Measurements from ENCODE around the gene CDC14B.

CDC14B gene

DNA sequence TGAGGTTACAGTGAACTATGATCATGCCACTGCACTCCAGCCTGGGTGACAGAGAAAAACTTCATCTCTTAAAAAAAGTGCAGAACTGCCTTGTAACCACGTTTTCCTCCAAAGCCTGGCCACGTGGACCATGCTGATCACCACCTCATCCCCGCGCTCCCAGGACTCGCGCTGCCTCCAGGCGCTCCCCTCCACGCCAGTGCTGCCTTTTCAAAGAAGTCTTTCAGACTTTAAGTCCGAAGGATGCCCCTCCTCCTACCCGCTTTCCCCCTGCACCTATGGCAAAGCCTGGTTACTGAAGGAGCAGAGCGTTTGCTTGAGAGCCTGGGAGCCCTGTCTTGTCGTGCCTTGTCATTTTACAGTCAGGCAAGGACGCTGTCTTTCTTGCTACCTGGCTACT, 125.9 kb downstream of the CDC14B start:
- H3K27ac ChIP-seq, result peak overlapping the region in 2 of 21 experiments; percentile 14 to 28

DNA sequence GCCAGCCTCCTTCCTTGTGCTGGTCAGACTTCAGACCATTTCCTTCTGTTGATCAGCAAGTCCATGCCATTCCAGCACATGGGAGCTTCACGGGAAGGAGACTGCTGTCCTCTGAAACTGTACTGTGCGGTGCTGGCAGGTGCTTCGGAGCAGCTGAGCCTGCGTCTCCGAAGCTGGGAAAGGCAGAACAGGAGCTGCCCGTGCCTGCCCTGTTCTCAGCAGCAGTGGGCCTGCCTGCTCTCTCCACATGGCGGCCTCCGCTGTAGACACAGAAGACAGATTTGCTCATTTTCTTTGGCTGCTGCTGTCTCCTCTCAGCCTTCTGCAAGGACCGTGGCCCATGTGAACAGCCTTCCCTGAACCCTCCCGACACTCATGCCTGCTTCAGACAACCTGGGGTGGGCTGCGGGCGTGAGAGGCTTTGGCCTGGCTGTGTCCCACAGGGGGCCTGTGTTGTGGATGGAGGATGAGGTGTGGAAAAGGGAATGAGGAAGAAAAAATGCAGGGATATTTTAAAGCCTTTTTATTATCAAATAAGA, 126.6 kb downstream of the CDC14B start:
- Histone ChIP-seq H3K4me3 (no peak overlapping the region), H3K27ac (peak overlapping the region in 2 of 21 experiments; percentile 39 to 72)

More for the DNA sequence above, 125.9 kb downstream of the CDC14B start:
- H3K4me3 ChIP-seq, result no peak overlapping the region

DNA sequence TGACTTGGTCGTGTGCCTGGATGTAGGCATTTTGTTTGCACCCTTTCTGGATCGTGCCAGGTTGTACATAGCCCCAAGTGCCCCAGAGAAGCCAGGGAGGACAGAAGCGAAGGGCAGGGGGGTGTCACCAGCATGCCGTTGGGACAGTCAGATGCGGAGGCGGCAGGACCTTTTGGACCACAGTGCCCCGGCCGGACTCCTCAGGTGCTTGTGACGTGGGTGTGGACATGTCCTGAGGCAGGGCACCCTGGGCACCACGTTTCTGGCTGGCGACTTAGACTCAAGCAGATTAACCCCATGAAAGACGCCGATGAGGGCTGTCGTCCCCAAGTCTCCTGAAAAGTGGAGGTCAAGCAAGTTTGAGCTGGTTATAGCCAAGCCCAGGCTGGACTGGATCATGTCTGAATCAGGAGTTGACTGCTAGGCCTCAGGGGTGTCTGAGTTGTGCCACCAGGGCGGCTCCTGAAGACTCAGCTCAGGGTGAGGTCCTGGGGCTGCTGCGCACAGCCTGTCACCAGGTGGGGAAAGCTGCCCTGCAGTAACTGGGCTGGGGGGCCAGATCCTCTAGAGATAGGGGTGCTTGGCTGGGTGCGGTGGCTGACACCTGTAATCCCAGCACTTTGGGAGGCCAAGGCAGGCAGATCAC, 127.6 kb downstream of the CDC14B start:
- H3K4me3 ChIP-seq, result no peak overlapping the region
- H3K27ac ChIP-seq, result peak overlapping the region in 3 of 21 experiments; percentile 44 to 72 (median 49)

DNA sequence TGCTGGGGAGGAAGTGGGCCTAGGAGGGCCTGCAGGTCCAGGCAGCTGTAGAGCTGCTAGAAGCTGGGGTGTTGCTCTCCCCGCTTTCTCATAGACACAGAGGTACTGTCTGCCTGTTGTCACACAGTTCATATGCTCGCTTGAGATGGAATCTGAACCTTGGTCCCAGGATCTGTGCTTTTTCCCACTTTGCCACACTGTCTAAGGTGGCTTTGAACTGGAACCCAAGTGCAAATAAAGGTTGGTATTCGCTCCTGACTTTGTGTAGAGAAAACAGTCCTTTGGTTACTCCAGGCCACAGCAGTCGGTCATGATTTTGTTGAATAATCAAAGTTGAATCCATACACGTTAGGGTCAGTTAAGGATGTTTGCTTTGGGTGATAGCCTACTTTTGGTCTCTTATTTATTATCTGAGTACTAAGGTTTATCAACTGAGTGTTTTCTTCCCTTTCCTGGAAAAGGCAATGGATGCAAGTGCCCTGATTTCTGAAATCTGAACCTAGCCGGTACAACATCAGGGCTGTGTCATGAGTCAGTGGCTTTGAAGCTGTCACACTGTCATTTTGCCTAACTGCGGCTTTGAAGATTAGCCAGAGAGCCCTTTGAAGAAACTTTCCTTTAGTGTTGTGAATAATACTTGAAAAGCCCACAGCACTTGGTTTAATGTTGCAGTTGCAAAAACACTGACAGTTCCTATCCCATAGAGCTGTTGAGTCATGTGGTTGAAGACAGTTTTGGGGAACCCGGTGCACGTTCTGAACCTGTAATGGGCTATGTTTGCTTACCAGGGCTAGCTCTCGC, 128.4 kb downstream of the CDC14B start:
- H3K4me3 ChIP-seq, result no peak overlapping the region
- H3K27ac ChIP-seq, result peak overlapping the region in 4 of 21 experiments; percentile 2 to 72 (median 48)

DNA sequence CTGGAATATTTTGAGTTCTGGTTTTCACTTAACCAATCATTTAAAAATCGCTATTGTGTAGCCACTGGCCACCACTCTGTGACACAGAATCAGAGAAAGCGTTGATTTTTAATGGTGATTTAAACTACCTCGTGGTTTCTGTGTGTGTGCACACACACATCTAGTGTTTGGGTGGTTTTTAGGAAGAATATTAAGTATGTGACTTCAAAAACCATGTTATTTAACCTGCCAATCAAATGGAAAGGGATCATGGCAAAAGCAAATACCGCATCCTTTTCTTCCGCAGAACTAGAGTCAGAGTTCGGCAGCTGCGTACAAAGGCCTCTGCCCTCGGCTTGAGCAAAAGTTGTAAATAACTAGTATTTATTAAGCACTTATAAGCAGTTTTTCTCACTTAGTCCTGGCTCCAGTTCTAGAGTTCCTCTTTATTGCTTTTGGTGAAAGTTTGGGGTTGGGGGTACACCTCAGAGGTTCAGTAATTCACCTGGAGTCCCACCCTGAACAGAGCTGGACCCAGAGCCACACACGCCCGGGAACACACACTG, 129.0 kb downstream of the CDC14B start:
- H3K27ac ChIP-seq, result peak overlapping the region in 4 of 21 experiments; percentile 2 to 72 (median 48)
- H3K4me3 ChIP-seq, result no peak overlapping the region

DNA sequence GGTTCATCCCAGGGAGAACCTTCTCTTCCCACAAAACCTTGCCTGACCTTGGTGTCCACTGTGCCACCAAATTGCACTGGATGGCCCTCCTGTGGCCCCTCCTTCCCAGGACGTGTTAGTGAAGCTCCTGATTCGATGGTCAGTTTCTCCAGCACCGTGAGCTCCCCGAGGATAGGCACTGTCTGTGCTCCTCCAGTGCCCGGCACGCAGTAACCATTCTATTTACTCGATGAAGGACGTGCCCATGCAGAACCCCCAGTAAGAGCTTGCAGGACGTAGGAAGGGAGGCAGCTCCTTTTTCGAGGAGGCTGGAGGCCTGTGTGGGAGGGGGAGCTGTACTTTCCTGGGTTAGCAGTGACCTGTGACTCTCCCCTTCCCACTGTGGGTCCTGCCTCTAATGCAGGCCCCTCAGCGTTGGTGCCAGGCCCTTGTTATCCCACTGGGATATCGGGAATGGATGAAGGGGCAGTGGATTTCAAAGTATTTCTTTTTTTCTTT, 130.1 kb downstream of the CDC14B start:
- H3K27ac ChIP-seq, result no peak overlapping the region
- no peak overlapping the region for H3K4me3 ChIP-seq

DNA sequence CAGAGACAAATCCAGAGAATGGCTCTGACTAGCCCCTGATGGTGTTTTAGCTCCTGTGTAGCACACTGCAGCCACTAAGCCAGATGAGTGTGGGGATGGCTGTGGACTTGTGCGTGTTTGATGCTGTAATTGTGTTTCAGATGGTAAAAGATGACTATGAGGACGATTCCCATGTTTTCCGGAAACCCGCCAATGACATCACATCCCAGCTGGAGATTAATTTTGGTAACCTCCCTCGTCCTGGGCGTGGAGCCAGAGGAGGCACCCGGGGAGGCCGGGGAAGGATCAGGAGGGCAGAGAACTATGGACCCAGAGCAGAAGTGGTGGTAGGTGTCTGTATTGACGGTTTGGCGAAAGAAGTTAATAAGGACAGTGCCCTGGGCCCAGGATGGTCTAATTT, 131.7 kb downstream of the CDC14B start:
- H3K27ac ChIP-seq, result peak overlapping the region in 4 of 21 experiments; percentile 7 to 65 (median 38)

DNA sequence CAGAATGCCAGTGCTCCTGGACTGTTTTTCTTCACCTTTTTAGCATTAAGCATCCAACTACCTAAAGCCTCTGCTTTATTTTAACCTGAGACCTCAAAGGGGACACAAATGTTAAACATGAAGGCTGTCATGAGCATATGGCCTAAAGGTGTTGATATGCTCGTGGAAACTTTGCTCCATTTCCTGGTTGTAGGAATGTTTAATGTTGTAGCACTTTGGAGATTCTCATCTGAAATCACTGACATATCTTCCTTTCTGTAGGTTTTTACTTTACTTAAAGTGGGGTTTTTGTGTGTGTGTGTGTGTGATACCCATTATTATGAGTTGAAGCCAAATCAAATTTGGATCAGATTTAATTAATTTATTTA, 132.6 kb downstream of the CDC14B start:
- peak overlapping the region in 13 of 21 experiments; percentile 4 to 74 (median 57) for H3K27ac ChIP-seq

More for the DNA sequence above, 131.7 kb downstream of the CDC14B start:
- H3K4me3 ChIP-seq, result no peak overlapping the region

DNA sequence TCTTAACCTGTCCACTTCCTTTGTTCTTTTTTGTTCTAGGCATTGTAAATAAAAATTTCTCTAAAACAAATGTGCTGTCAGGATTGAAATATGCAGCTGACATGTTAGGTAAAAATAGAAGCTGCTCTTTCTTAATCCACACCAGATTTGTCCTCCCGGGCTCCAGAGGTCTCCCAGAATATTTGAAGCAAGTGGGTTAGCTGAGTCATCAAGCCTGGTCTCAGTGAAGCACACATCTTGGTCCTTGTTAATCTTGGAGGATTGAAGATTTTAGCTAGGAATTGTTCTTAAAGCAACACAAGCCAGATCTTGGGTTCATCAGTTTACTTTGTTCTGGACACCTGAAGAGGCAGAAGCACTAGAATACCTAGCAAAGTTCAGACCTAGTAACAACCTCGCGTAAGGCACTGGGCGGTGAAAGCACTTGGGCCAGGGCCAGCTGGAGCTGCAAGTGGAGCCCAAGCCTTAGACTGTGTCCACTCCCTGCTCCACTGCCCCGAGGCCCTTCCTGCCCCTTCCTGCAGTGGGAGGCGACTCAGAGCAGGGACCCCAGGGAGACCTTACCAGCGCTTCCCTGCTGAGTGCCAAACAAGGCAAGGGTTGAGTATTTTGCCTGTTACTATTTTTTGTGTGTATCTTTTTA, 133.1 kb downstream of the CDC14B start:
- H3K27ac ChIP-seq, result peak overlapping the region in 13 of 21 experiments; percentile 4 to 85 (median 61)
- H3K4me3 ChIP-seq, result no peak overlapping the region

More for the DNA sequence above, 132.6 kb downstream of the CDC14B start:
- no peak overlapping the region for H3K4me3 ChIP-seq

DNA sequence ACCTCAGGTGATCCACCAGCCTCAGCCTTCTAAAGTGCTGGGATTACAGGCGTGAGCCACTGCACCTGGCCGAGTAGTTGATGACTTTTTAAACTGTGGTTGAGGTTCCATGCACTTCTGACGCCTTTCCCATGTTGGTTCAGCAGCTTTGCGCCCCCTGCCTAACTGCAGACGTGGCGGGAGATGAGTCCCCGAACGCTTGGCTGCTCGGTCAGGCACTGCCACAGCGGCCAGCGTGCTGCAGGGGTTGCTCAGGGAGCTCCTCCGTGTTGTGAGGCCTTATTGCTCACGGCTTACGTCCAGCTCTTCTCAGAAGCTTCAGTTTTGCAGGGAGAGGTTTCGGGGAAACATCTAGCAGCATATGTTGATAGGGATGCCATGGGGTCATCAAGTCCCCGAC, 134.4 kb downstream of the CDC14B start:
- H3K4me3 ChIP-seq, result no peak overlapping the region
- peak overlapping the region in 6 of 21 experiments; percentile 11 to 85 (median 63) for H3K27ac ChIP-seq

DNA sequence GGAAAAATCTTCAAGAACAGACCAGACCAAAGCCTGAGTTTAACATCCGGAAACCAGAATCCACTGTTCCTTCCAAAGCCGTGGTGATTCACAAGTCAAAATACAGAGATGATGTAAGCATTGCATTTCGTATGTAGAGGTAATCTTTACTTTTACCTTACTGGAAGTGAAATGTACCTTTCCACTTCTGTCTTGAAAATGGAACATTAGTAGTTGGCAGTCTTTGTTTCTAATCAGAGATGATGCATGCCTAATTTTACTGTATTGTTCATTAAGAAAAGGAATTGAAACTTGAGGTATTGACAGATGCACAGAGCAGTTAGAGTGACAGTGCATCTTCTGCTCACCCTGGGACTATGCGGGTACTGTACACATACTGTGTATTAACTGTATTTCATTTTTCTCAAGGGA, 135.1 kb downstream of the CDC14B start:
- H3K27ac ChIP-seq, result no peak overlapping the region
- H3K4me3 ChIP-seq, result no peak overlapping the region

DNA sequence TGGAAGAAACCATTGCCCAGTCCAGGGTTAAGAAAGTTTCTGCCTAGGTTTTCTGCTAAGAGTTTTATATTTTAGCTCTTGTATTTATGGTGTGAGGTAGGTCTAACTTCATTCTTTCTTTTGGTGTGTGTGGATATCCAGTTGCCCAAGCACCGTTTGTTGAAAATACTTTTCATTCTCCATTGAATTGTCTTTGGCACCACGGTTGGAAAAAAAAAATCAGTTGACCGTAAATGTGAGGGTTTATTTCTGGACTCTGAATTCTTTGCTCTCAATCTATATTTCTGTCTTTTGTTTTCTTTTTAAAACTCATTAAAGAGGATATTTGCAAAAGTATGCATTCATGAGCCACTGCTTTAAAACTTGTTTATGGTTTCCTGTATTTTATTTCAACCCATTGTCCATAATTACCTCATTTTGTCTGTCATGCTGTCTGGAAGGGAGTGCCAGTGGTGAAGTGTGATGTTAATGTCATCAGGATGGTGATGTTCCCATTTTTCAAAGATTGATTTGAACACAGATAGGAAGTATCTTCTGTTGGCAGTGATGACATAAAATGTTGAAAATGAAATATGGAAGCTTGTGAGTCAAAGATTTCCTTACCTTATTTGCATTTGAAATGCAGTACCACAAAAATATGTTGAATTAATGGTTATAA, 135.8 kb downstream of the CDC14B start:
- H3K4me3 ChIP-seq, result no peak overlapping the region
- no peak overlapping the region for H3K27ac ChIP-seq

DNA sequence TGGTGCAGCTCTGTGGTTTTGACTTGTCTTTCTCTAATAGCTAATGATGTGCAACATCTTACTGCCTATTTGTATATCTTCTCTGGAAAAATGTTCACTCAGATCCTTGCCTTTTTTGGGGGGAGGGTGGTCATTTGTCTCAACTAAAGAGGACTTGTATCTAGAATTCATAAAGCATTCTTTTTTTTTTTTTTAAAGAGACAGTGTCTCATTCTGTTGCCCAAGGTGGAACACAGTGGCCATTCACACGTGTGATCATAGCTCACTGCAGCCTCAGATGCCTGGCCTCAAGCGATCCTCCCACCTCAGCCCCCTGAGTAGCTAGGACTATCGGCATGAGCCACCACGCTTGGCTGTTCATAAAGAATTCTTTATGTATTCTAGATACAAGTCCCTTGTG, 136.4 kb downstream of the CDC14B start:
- Histone ChIP-seq H3K27ac (no peak overlapping the region), H3K4me3 (no peak overlapping the region)

DNA sequence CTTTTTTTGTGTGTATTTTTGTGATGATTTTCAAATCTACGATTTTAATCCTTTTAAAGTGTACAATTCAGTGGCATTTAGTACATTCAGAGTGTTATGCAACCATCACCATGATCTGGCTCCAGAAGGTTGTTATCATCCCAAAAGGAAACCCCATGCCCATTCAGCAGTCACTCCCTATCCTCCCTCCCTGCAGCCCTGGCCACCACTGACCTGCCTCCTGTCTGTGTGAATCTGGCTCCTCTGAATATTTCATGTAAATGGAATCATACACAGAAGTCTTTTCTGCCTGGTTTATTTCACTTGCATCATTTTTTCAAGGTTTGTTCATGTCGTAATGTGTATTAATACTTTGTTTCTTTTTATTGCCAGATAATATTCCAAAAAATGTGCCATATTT, 137.2 kb downstream of the CDC14B start:
- no peak overlapping the region for H3K4me3 ChIP-seq
- no peak overlapping the region for H3K27ac ChIP-seq

DNA sequence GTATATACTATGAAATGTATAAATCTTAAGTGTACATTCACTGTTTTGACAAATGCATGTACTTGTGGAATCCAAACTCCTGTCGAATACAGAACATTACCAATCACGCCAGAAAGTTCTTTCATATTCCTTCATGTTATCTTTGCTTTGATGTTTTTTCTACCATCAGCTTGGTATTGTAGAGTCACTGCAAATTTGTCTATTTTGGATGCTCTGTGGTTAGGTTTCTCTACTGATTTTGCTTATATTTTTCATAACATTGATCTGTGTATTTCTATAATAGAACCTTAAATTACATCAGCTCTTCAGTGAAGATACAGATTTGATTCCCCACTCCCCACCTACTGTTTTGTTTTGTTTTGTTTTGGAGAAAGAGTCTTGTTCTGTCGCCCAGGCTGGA, 138.9 kb downstream of the CDC14B start:
- Histone ChIP-seq H3K27ac (no peak overlapping the region), H3K4me3 (no peak overlapping the region)

DNA sequence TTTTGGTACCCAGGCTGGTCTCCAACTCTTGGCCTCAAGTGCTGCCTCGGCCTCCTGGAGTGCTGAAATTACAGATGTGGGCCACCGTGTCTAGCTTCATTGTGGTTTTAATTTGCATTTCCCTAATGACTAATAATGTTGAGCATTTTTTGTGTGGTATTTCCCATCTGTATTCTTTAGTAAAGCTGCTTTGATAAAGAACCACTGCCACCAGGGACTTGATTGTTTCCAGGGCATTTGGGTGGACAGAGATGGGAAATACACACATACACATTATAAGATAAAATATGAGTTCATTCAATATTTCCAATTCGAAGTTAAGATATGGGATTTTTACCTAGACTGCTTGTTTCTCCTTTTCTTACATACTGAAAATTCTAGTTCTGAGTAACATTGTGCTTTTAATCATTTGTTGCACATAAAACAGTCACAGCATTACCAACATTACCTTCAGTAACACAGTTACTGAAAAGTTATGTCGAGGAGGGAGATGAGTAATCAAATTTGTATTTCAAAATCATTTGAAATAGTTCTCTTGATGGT, 140.7 kb downstream of the CDC14B start:
- no peak overlapping the region for H3K4me3 ChIP-seq
- peak overlapping the region in 1 of 21 experiments; percentile 21 for H3K27ac ChIP-seq

DNA sequence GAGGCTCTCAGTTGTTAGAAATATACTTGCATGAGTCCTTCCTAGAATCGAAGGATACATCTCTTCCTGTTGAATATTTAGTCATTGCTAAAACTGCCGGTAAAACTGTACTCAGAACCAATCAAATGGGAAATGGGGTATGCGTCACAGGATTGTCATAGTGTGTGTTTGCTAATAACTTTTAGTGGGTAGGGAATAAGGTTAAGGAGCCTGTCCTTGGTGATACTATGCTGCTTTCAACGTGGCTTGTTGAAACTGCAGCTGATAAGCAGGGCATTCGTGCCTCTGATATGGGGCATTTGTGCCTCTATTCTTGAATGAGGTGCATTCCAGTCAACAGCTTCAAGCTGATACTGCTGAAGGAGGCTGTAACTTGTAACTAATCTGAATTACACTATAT, 143.1 kb downstream of the CDC14B start:
- Histone ChIP-seq H3K4me3 (no peak overlapping the region), H3K27ac (no peak overlapping the region)

DNA sequence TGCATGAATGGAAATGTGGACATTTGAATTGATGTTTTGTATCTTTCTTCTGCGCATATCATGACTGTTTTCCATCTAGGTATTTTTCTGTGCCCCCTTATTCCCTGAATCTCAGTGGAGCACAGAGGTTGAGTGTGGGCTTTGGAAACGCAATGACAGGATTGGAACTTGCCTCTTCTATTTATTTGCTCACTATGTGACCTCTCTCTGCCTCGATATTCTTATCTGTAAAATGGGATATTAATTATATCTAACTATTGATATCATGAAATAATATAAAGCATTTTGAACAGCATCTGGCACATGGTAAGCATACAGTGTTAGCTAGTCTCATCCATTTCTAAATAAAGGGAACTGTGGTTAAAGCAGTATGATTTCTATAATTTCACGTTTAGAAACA, 143.6 kb downstream of the CDC14B start:
- H3K4me3 ChIP-seq, result no peak overlapping the region
- no peak overlapping the region for H3K27ac ChIP-seq

DNA sequence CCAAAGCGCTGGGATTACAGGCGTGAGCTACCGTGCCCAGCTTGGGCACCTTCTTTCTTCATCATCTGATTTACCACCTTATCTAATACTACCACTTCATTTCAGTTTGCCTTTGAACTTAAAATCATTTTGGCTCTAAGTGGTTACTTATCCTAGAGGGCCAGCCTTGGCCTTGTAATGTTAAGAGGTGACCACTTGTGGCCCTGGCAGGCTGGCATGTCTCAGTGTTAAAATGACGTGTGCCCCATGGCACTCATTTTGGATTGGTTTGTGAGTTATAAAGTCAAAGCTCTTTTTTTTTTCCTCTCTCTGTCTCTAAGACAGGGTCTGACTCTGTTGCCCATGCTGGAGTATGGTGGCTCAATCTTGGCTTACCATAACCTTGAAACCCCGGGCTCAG, 151.9 kb downstream of the CDC14B start:
- no peak overlapping the region for H3K4me3 ChIP-seq
- H3K27ac ChIP-seq, result no peak overlapping the region

All from skin epidermis (tissue), 12 donors.